Astrocyte (in vitro differentiated cells and primary cell): ENCODE measurements around the gene ZNF532. TPM values are rescaled to one million over a fixed set of nuclear protein-coding genes. Genes with fewer than 3 reads are reported as not detected.

Source experiments
- DNase-seq: peaks from one replicate; pipeline ENCODE4 v3.0.0-alpha.2; 2010; ENCODE audit warnings: low read depth
- FAIRE-seq: peaks from 2 replicates; lab custom pipeline; 2011; peaks lifted over from hg19 to GRCh38; lab: Jason Lieb, UNC
- H2AFZ ChIP-seq: 2 replicates; pipeline ENCODE4 v1.6.0; 2012; ENCODE audit warnings: low read depth, low read length, inconsistent platforms
- H3K27ac ChIP-seq: 2 replicates; pipeline ENCODE4 v1.5.1; 2011; ENCODE audit warnings: low read depth, low read length, inconsistent platforms
- H3K27me3 ChIP-seq: 2 replicates; pipeline ENCODE4 v1.6.0; 2011; ENCODE audit warnings: low read length, inconsistent platforms; ENCODE audit not compliant: insufficient read depth
- H3K36me3 ChIP-seq: 2 replicates; pipeline ENCODE4 v1.5.1; 2011; ENCODE audit warnings: low read length, inconsistent platforms; ENCODE audit not compliant: insufficient read depth
- H3K4me1 ChIP-seq: 2 replicates; pipeline ENCODE4 v1.5.1; 2011; ENCODE audit warnings: low read length, inconsistent platforms; ENCODE audit not compliant: insufficient read depth
- H3K4me2 ChIP-seq: 2 replicates; pipeline ENCODE4 v1.6.0; 2012; ENCODE audit warnings: low read length, inconsistent platforms
- H3K4me3 ChIP-seq: 2 replicates; pipeline ENCODE4 v1.5.1; 2011; ENCODE audit warnings: low read depth, mild to moderate bottlenecking, low read length, inconsistent platforms; ENCODE audit not compliant: insufficient read depth
- H3K79me2 ChIP-seq: 2 replicates; pipeline ENCODE4 v1.6.0; 2012; ENCODE audit warnings: mild to moderate bottlenecking, low read length, inconsistent platforms; ENCODE audit not compliant: insufficient read depth
- H3K9ac ChIP-seq: 2 replicates; pipeline ENCODE4 v1.6.0; 2012; ENCODE audit warnings: mild to moderate bottlenecking, low read length, inconsistent platforms
- H3K9me3 ChIP-seq: 2 replicates; pipeline ENCODE4 v1.5.1; 2012; ENCODE audit warnings: low read depth, mild to moderate bottlenecking, low read length, inconsistent platforms; ENCODE audit not compliant: insufficient read depth
- H4K20me1 ChIP-seq: 2 replicates; pipeline ENCODE4 v1.6.0; 2012; ENCODE audit warnings: low read length, inconsistent platforms; ENCODE audit not compliant: insufficient read depth
- H3K27ac Mint-ChIP-seq: one replicate; pipeline ENCODE4 v1.8.0; 2021; ENCODE audit warnings: mild to moderate bottlenecking, mixed read lengths; ENCODE audit not compliant: unreplicated experiment
- H3K27me3 Mint-ChIP-seq: one replicate; pipeline ENCODE4 v1.8.0; 2021; ENCODE audit warnings: low read depth, mixed read lengths; ENCODE audit not compliant: unreplicated experiment
- H3K36me3 Mint-ChIP-seq: one replicate; pipeline ENCODE4 v1.8.0; 2021; ENCODE audit warnings: low read depth, mixed read lengths; ENCODE audit not compliant: unreplicated experiment
- H3K4me1 Mint-ChIP-seq: one replicate; pipeline ENCODE4 v1.8.0; 2021; ENCODE audit warnings: low read depth, mixed read lengths; ENCODE audit not compliant: unreplicated experiment
- H3K4me3 Mint-ChIP-seq: one replicate; pipeline ENCODE4 v1.8.0; 2021; ENCODE audit warnings: mild to moderate bottlenecking, moderate library complexity, mixed read lengths; ENCODE audit not compliant: unreplicated experiment
- H3K9me3 Mint-ChIP-seq: one replicate; pipeline ENCODE4 v1.8.0; 2021; ENCODE audit warnings: mild to moderate bottlenecking, mixed read lengths; ENCODE audit not compliant: unreplicated experiment
- EZH2 ChIP-seq: IDR thresholded peaks from 2 replicates; pipeline ENCODE4 v1.6.1; 2012; ENCODE audit warnings: mild to moderate bottlenecking, low read length, inconsistent platforms; ENCODE audit not compliant: insufficient read depth
- total RNA-seq: library from RNA; stranded (reverse); gene quantifications from 2 replicates; pipeline ENCODE4 v1.2.1, GENCODE V29; 2021
- TF ChIP-seq, protein P1 (sequence below): IDR thresholded peaks from 2 replicates; pipeline ENCODE4 v1.5.1; 2011; ENCODE audit warnings: low read depth, mild to moderate bottlenecking, inconsistent platforms, low read length, moderate library complexity; ENCODE audit not compliant: insufficient read depth

Gene ZNF532
- total RNA-seq, 1 donor from 2014 or later = 135 TPM

DNA sequence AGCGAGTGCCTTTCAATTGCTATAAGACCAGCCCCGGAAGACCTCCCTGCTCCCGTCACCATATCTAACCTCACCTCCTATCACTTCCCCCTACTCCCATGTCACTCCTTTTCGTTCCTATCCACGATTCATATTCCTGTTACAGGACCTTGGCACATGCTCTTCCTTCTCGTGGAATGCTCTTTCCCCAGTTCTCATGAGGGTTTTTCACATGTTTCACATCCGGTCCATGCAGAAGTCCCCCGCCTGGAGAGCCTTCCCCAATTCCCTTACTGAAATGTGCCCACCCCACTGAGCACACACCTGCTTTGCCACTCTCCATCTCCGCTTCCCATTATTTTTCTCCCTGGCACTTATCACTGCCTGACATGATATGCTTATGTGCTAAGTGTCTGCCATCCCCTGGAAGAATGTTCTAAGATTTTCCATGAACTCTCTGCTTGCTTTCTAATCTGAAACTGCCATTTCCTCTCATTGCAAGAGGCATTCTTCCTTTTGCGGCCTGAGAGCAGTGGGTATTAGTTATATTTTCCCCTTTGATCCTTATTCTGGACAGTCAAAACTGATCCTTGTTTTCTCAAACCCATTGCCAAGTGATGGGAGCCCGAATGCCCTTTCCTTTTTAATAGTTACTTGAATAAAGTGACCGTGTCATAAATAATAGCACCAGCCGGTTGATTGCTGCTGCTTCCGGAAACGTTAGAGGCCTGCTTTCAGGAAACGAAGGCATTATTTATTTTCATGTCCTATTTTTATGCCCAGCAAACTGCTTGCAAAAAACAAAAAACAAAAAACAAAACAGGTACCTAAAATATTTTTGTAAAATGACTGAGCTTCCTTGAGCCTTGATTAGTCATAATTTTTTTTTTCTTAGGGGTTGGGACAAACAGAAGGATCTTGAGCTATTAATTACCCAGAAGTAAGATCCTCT, 127.9 kb downstream of the ZNF532 start:
- peak overlapping the region; percentile 59 for H3K4me2 ChIP-seq
- no peaks in the 10 kb centered on the region for H3K27me3 Mint-ChIP-seq
- H4K20me1 ChIP-seq = no peaks in the 10 kb centered on the region
- peaks cover 59% of the 10 kb centered on the region for H3K4me1 ChIP-seq
- FAIRE-seq = peak; percentile 5
- peaks cover under 1% of the 10 kb centered on the region for H3K36me3 Mint-ChIP-seq
- peak overlapping the region; percentile 1 for H3K4me3 ChIP-seq
- peak overlapping the region; percentile 68 for H3K9ac ChIP-seq
- H3K79me2 ChIP-seq = no peaks in the 10 kb centered on the region
- no peaks in the 10 kb centered on the region for H3K9me3 ChIP-seq
- DNase-seq = no peak
- peak overlapping the region; percentile 7 for H2AFZ ChIP-seq
- H3K27ac Mint-ChIP-seq = peak overlapping the region; percentile 36
- H3K4me3 Mint-ChIP-seq = no peak overlapping the region
- H3K36me3 ChIP-seq = no peaks in the 10 kb centered on the region
- H3K9me3 Mint-ChIP-seq = peaks cover 3% of the 10 kb centered on the region
- H3K4me1 Mint-ChIP-seq = peaks cover 48% of the 10 kb centered on the region
- TF ChIP-seq, protein P1, sequence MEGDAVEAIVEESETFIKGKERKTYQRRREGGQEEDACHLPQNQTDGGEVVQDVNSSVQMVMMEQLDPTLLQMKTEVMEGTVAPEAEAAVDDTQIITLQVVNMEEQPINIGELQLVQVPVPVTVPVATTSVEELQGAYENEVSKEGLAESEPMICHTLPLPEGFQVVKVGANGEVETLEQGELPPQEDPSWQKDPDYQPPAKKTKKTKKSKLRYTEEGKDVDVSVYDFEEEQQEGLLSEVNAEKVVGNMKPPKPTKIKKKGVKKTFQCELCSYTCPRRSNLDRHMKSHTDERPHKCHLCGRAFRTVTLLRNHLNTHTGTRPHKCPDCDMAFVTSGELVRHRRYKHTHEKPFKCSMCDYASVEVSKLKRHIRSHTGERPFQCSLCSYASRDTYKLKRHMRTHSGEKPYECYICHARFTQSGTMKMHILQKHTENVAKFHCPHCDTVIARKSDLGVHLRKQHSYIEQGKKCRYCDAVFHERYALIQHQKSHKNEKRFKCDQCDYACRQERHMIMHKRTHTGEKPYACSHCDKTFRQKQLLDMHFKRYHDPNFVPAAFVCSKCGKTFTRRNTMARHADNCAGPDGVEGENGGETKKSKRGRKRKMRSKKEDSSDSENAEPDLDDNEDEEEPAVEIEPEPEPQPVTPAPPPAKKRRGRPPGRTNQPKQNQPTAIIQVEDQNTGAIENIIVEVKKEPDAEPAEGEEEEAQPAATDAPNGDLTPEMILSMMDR = no peak
- TF ChIP-seq EZH2 = no peak
- no peaks in the 10 kb centered on the region for H3K27me3 ChIP-seq
- H3K27ac ChIP-seq = peak overlapping the region; percentile 90

DNA sequence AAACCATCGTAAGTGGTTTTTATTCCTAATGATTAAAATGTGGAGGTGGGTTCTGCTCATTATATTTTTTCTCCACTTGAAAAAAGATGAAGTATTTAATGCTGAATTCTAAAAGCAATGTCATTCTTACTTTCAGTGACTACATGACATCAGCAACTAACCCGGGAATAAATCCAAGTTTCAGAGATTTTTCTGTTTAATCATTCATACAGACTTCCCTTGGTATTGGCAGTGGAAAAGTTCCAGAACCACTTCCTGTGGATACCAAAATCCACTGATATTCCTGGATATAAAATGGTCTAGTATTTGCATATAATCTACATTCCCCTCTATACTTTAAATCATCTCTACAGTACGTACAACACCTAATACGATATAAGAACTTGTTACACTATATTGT, 128.6 kb downstream of the ZNF532 start:
- peak overlapping the region; percentile 90 for H3K27ac ChIP-seq
- no peak overlapping the region for H3K4me3 ChIP-seq
- FAIRE-seq (peak; percentile 89), DNase-seq (peak; percentile 93)
- H3K27me3 ChIP-seq = no peaks in the 10 kb centered on the region
- H3K36me3 ChIP-seq = no peaks in the 10 kb centered on the region
- H3K9me3 ChIP-seq = no peaks in the 10 kb centered on the region
- Mint-ChIP-seq H3K9me3 (peaks cover 3% of the 10 kb centered on the region), H3K36me3 (no peaks in the 10 kb centered on the region), H3K27me3 (no peaks in the 10 kb centered on the region), H3K4me3 (no peak overlapping the region), H3K4me1 (peaks cover 55% of the 10 kb centered on the region), H3K27ac (peak overlapping the region; percentile 42)
- TF ChIP-seq, protein P1 = no peak
- no peak for TF ChIP-seq EZH2
- peak overlapping the region; percentile 59 for H3K4me2 ChIP-seq
- H3K4me1 ChIP-seq = peaks cover 65% of the 10 kb centered on the region
- H4K20me1 ChIP-seq = no peaks in the 10 kb centered on the region
- H3K79me2 ChIP-seq = no peaks in the 10 kb centered on the region
- no peak overlapping the region for H2AFZ ChIP-seq
- peak overlapping the region; percentile 68 for H3K9ac ChIP-seq
